Liver (tissue), 9 donors: ENCODE measurements around the gene DOCK1. TPM values are rescaled to one million over a fixed set of nuclear protein-coding genes. Genes with fewer than 3 reads are reported as not detected.

Experiments used
- DNase-seq: peaks from one replicate; pipeline ENCODE4 v3.0.0-alpha.2; 2017; ENCODE audit warnings: low spot score
- H3K27ac ChIP-seq, 2 donors: one replicate each; pipeline ENCODE4 v1.7.0; 2013; ENCODE audit warnings: inconsistent platforms in 2 of 2, low read length in 2 of 2, control low read depth in 1 of 2, low read depth in 1 of 2, mild to moderate bottlenecking in 1 of 2
- H3K27me3 ChIP-seq, 4 donors: one replicate each; pipeline versions ENCODE4 v1.6.1 to v1.7.0; 2013; ENCODE audit warnings: low read length in 3 of 4, inconsistent platforms in 1 of 4, mild to moderate bottlenecking in 1 of 4, moderate library complexity in 1 of 4; ENCODE audit not compliant: control insufficient read depth in 4 of 4, insufficient read depth in 4 of 4
- H3K36me3 ChIP-seq, 4 donors: one replicate each; pipeline versions ENCODE4 v1.6.1 to v1.7.0; 2013; ENCODE audit warnings: low read length in 3 of 4, mild to moderate bottlenecking in 3 of 4, low read depth in 1 of 4, moderate library complexity in 1 of 4; ENCODE audit not compliant: control insufficient read depth in 4 of 4, insufficient read depth in 3 of 4
- H3K4me1 ChIP-seq, 4 donors: one replicate each; pipeline versions ENCODE4 v1.6.1 to v1.7.0; 2013; ENCODE audit warnings: low read length in 3 of 4, mild to moderate bottlenecking in 3 of 4, moderate library complexity in 1 of 4; ENCODE audit not compliant: control insufficient read depth in 4 of 4, insufficient read depth in 4 of 4
- H3K4me3 ChIP-seq, 3 donors: one replicate each; pipeline versions ENCODE4 v1.6.1 to v1.7.0; 2013; ENCODE audit warnings: low read length in 3 of 3, control low read depth in 1 of 3, low read depth in 1 of 3, mild to moderate bottlenecking in 1 of 3
- H3K9ac ChIP-seq, 2 donors: one replicate each; pipeline ENCODE4 v1.7.0; 2013; ENCODE audit warnings: low read length in 2 of 2, mild to moderate bottlenecking in 2 of 2, moderate library complexity in 2 of 2, control low read depth in 1 of 2, low read depth in 1 of 2
- H3K9me3 ChIP-seq, 4 donors: one replicate each; pipeline versions ENCODE4 v1.6.1 to v1.7.0; 2013; ENCODE audit warnings: low read length in 3 of 4; ENCODE audit not compliant: control insufficient read depth in 4 of 4
- EGR1 ChIP-seq, 2 donors: IDR thresholded peaks; 2 replicates each; pipeline ENCODE4 v1.6.1; 2016 to 2018; ENCODE audit warnings: antibody characterized with exemption in 2 of 2, low read depth in 2 of 2
- FOXA1 ChIP-seq: IDR thresholded peaks from 2 replicates; pipeline ENCODE4 v1.6.1; 2016; ENCODE audit warnings: antibody characterized with exemption
- FOXA2 ChIP-seq: IDR thresholded peaks from 2 replicates; pipeline ENCODE4 v1.6.1; 2016; ENCODE audit warnings: antibody characterized with exemption
- GABPA ChIP-seq, 2 donors: IDR thresholded peaks in 1 of 2; conservative IDR thresholded peaks in 1 of 2; 2 replicates each; pipeline ENCODE4 v1.6.1; 2016; ENCODE audit warnings: antibody characterized with exemption in 2 of 2, mild to moderate bottlenecking in 1 of 2, moderate library complexity in 1 of 2
- HNF4A ChIP-seq, 2 donors: conservative IDR thresholded peaks; 2 replicates each; pipeline ENCODE4 v1.6.1; 2016; ENCODE audit warnings: antibody characterized with exemption in 2 of 2, mild to moderate bottlenecking in 2 of 2
- HNF4G ChIP-seq: IDR thresholded peaks from 2 replicates; pipeline ENCODE4 v1.6.1; 2016; ENCODE audit warnings: antibody characterized with exemption
- JUND ChIP-seq, 2 donors: IDR thresholded peaks; 2 replicates each; pipeline ENCODE4 v1.6.1; 2016; ENCODE audit warnings: antibody characterized with exemption in 2 of 2
- MAX ChIP-seq: IDR thresholded peaks from 2 replicates; pipeline ENCODE4 v1.6.1; 2016; ENCODE audit warnings: antibody characterized with exemption
- NR2F2 ChIP-seq: IDR thresholded peaks from 2 replicates; pipeline ENCODE4 v1.6.1; 2016; ENCODE audit warnings: antibody characterized with exemption
- RAD21 ChIP-seq, 2 donors: IDR thresholded peaks; 2 replicates each; pipeline ENCODE4 v1.6.1; 2016; ENCODE audit warnings: antibody characterized with exemption in 2 of 2, mild to moderate bottlenecking in 2 of 2
- REST ChIP-seq: IDR thresholded peaks from 2 replicates; pipeline ENCODE4 v1.6.1; 2016; ENCODE audit warnings: antibody characterized with exemption, mild to moderate bottlenecking
- RXRA ChIP-seq, 2 donors: IDR thresholded peaks; 2 replicates each; pipeline ENCODE4 v1.6.1; 2017 to 2018; ENCODE audit warnings: antibody characterized with exemption in 2 of 2, mild to moderate bottlenecking in 1 of 2
- TAF1 ChIP-seq: conservative IDR thresholded peaks from 2 replicates; pipeline ENCODE4 v1.6.1; 2016; ENCODE audit warnings: antibody characterized with exemption, mild to moderate bottlenecking
- YY1 ChIP-seq: IDR thresholded peaks from 2 replicates; pipeline ENCODE4 v1.6.1; 2016; ENCODE audit warnings: antibody characterized with exemption, mild to moderate bottlenecking
- ZBTB33 ChIP-seq: IDR thresholded peaks from 2 replicates; pipeline ENCODE4 v1.6.1; 2016; ENCODE audit warnings: antibody characterized with exemption
- WGBS: extraction: QIAGEN DNeasy Blood & Tissue Kit; methylation state at CpG from one replicate; pipeline ENCODE4 v1.1.7; 2013; 5-methylcytosine and 5-hydroxymethylcytosine counted together
- polyA plus RNA-seq, 2 donors: library from polyadenylated mRNA; stranded (reverse) in 1 of 2; unstranded in 1 of 2; fragments of 200-250 nt in 1 of 2; fragments of >200 nt in 1 of 2; fragmentation: Nextera tagmentation in 1 of 2; extraction: Ambion mirVana in 1 of 2; gene quantifications; one replicate each; pipeline versions ENCODE4 v1.2.1 to v1.2.3, GENCODE V29; 2013 to 2015
- total RNA-seq, 2 donors: library from RNA; depleted of rRNA; stranded (reverse); fragments of >200 nt; gene quantifications; one replicate each; pipeline ENCODE4 v1.2.3, GENCODE V29; 2014
- donor health status: healthy.
- donor health status: healthy.
- donor health status: healthy.
- donor health status: healthy.
- donor health status: healthy.

The DOCK1 gene
- total and polyA plus RNA-seq, 4 donors, result 3.8 to 28.8 (median 9.1) TPM

- Histone ChIP-seq H3K9me3 (no peaks in the 10 kb centered on the region), H3K4me3 (no peak overlapping the region), H3K27me3 (no peaks in the 10 kb centered on the region), H3K9ac (no peak overlapping the region), H3K4me1 (no peaks in the 10 kb centered on the region), H3K36me3 (peaks cover 0 to 2% (median 0%) of the 10 kb centered on the region in 4 donors), H3K27ac (no peak overlapping the region)
- DNase-seq, result no peak
- 84% methylated on average over 10 of the region's 10 CpGs for WGBS
- TF ChIP-seq FOXA2 (no peak), ZBTB33 (no peak), HNF4A (conservative IDR thresholded peaks at IDR 0.05) (no peak), EGR1 (IDR thresholded peaks at IDR 0.05; ENCODE audit: low read depth in 2 of 2) (no peak), JUND (IDR thresholded peaks at IDR 0.05) (no peak), TAF1 (no peak), RXRA (IDR thresholded peaks at IDR 0.05) (no peak), MAX (no peak), NR2F2 (no peak), FOXA1 (no peak), RAD21 (IDR thresholded peaks at IDR 0.05) (no peak), HNF4G (no peak), GABPA (IDR thresholded peaks at IDR 0.05 in 1 of 2, conservative IDR thresholded peaks at IDR 0.05 in 1 of 2) (no peak), REST (no peak)
These were observed 433.3 kb downstream of the DOCK1 start for GRCh38 chr10:127338399-127339110.

- Histone ChIP-seq H3K4me1 (no peaks in the 10 kb centered on the region), H3K27me3 (no peaks in the 10 kb centered on the region), H3K36me3 (peaks cover 0 to 17% (median 8%) of the 10 kb centered on the region in 4 donors), H3K9ac (no peak overlapping the region), H3K27ac (no peak overlapping the region), H3K4me3 (no peak overlapping the region), H3K9me3 (no peaks in the 10 kb centered on the region)
- no peak for DNase-seq
- TF ChIP-seq NR2F2 (no peak), YY1 (no peak), RAD21 (IDR thresholded peaks at IDR 0.05) (no peak)
- WGBS, result 78% methylated on average over 6 of the region's 6 CpGs
These were observed 438.6 kb downstream of the DOCK1 start for GRCh38 chr10:127343821-127344220.
